Skeletal muscle cell (primary cell): ENCODE results near the gene ATG9B.
"Not testable (repeated sequence)": the region's sequence is repeated elsewhere in the genome, so short reads cannot be mapped to it uniquely, and the experiment has no call there.

Experiments
- DNase-seq: peaks from one replicate; pipeline ENCODE4 v3.0.0-alpha.2; 2010; ENCODE audit warnings: low read depth
- H3K4me3 ChIP-seq: 2 replicates; pipeline ENCODE4 v1.5.1; 2011; ENCODE audit warnings: low read depth, mild to moderate bottlenecking, control low read depth, low read length, moderate library complexity

ATG9B gene

GRCh38 chr7:151040616-151041375, 16.5 kb upstream of the ATG9B start:
- no peak overlapping the region for H3K4me3 ChIP-seq
- DNase-seq = no peak

GRCh38 chr7:151039850-151040548, 15.7 kb upstream of the ATG9B start:
- H3K4me3 ChIP-seq = no peak overlapping the region
- DNase-seq = no peak

DNA sequence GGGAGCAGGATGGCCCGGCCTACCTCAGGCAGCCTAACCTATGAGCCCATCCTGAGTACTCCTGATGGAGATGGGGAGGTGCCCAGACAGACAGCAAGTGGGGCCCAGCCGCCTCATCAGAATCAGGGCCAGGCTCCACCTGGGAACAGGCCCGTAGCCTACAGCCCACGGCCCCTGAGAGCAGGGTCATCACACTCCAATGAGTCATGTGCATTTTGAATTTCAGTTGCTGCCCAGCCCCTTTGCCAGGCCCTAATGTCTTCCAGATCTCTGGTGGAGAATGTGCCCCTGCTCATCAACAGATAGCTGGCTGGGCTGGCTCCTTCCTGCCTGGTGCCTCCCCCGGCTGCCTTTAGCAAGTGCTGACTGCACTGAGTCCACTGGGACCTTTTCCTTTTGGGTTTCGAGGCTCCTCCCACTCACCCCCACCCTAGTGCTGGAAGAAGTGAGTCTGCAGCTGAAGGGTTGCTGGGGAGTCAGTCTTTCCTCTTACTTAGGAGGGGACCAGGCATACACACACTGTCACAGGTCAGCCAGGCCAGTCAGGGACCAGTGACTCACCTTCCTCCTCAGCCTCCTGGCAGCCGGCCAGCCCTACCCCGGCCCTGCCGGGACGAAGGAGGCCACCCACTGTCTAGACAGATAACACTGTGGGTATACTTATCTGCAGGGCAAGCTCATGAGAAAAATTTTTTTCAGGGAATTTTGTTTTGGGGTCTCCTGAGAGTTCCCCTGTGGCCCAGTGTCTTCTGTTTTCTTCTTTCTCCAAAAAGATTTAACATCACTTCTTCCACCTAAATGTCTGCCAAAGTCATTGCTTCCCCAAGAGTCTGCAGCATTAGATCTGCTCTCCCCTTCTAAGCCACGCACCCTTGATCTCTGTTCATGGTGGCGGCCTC, 14.9 kb upstream of the ATG9B start:
- H3K4me3 ChIP-seq = no peak overlapping the region
- peak; percentile 80 for DNase-seq

DNA sequence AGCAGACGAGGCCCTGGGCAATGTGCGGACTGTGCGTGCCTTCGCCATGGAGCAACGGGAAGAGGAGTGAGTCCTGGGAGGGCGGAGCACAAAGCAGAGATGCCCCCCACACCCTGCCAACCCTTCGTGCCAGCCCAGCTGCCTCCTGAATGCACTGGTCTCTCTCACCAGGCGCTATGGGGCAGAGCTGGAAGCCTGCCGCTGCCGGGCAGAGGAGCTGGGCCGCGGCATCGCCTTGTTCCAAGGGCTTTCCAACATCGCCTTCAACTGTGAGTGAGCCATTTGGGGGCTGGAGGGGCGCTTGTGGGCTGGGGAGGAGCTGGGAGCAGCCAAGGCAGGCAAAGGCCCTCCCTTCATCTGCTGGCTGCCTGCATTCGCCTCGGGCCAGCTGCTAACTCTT, 11.6 kb upstream of the ATG9B start:
- DNase-seq = no peak
- H3K4me3 ChIP-seq = no peak overlapping the region

GRCh38 chr7:151035026-151035717, 10.9 kb upstream of the ATG9B start:
- no peak for DNase-seq
- H3K4me3 ChIP-seq = no peak overlapping the region

- H3K4me3 ChIP-seq = no peak overlapping the region
- DNase-seq = no peak
Measured at GRCh38 chr7:151034312-151035025, 10.2 kb upstream of the ATG9B start.

GRCh38 chr7:151033864-151034249, 9.6 kb upstream of the ATG9B start:
- no peak for DNase-seq
- H3K4me3 ChIP-seq = no peak overlapping the region

DNA sequence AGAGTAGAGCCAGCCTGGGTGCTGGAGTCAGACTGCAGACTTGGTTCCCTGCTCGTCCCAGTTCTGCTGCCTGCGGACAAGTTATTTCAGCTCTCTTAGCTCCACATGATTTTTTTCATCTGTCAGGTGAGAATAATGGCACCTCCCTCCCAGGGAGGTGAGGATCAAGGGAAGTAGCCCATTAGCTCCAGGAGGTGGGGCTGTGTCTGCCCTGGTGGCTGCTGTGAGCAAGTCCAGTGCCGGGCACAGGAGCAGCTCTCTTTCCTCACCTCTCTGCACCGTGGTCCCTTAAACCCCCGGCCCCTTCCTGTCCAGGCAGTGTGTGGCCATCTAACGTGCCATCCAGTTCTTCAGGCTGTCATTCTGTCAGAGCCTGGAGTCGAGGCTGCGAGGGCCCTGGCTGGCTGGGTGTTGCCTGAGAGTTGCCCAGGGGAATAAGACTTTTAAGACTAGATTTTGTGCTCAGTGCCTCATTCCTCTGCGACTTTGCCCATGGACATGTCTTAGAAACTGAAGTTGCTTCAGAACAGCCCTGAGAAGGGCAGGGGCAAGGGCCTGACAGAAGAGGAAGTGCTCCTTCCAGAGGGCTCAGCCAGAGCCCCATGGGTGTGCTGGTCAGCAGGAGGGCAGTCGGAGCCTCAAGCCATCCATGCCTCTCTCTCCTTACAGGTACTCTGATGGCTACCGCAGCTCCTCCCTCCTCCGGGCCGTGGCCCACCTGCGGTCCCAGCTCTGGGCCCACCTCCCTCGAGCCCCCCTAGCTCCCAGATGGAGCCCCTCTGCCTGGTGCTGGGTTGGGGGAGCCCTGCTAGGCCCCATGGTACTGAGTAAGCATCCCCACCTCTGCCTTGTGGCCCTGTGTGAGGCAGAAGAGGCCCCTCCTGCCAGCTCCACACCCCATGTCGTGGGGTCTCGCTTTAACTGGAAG, 8.9 kb upstream of the ATG9B start:
- no peak overlapping the region for H3K4me3 ChIP-seq
- no peak for DNase-seq

- no peak for DNase-seq
- no peak overlapping the region for H3K4me3 ChIP-seq
Measured at GRCh38 chr7:151031011-151031410, 6.7 kb upstream of the ATG9B start.

- peak overlapping the region; percentile 71 for H3K4me3 ChIP-seq
- no peak for DNase-seq
Measured at GRCh38 chr7:151028948-151029501, 4.7 kb upstream of the ATG9B start.

DNA sequence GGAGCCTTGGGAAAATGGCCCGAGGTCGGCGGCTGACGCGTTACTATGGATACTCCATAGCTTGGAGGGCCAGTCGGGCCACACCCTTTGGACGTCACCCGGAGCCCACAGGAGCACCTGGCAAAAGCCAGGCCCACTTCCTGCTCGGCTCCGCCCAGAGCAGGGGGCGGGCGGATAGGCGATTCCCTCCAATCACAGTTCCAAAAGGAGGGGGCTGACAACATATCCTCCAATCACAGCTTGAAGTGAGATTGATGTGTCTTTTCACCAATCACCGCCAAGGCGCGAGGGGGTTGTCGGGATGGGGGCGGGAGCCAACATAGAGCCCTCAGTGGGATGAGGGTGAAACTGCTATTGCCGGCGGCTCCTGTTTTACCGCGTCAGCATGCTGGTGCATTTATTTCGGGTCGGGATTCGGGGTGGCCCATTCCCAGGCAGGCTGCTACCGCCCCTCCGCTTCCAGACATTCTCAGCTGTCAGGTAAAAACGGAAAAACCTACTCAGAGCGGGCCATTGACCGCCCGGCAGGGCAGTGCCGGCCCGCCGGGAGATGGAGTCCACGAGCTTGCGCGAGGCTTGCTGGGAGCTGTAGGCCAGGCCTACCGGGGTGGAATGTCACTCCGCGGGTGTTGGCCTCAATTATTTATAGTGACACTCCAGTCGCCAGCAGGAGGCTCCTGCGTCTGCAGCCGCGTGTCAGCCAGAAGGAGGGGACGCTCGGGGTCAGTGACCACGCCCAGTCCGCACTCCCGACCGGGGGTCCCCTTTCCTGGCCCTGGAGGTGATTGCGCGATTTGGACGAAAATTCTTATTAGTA, 4.0 kb upstream of the ATG9B start, which contains the start of gene ABCB8:
ABCB8 (plus strand) TSS at position 320 of the 817 bp plus-strand sequence; CDS start at position 386, 66 bp downstream.
- DNase-seq = peak; percentile 94
- peak within 1 kb of the TSS; percentile 71 for H3K4me3 ChIP-seq

GRCh38 chr7:151027728-151028130, 3.4 kb upstream of the ATG9B start:
- peak overlapping the region; percentile 71 for H3K4me3 ChIP-seq
- DNase-seq = not testable (repeated sequence)

DNA sequence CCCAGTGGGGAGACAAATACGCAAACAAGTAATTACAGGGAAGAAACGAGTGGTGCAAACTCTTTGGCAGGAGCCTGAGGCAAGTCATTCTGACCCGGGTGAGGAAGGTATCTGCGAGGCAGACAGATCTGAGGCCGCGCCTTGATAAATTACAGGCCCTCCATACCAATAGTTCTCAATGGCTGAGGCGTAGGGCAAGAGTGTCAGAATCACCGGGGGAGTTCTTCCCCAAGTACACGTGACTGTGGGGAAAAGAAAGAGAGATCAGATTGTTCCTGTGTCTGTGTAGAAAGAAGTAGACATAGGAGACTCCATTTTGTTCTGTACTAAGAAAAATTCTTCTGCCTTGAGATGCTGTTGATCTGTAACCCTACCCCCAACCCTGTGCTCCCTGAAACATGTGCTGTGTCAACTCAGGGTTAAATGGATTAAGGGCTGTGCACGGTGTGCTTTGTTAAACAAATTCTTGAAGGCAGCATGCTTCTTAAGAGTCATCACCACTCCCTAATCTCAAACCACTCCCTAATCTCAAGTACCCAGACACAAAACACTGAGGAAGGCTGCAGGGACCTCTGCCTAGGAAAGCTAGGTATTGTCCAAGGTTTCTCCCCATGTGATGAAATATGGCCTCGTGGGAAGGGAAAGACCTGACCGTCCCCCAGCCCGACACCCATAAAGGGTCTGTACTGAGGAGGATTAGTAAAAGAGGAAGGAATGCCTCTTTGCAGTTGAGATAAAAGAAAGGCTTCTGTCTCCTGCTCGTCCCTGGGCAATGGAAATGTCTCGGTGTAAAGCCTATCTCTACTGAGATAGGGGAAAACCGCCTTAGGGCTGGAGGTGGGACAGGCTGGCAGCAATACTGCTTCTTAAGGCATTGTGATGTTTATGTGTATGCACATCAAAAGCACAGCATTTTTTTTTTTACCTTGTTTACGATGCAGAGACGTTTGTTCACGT, 2.8 kb upstream of the ATG9B start:
- not testable (repeated sequence) for H3K4me3 ChIP-seq, DNase-seq

GRCh38 chr7:151025924-151026671, 1.8 kb upstream of the ATG9B start:
- H3K4me3 ChIP-seq = no peak overlapping the region
- no peak for DNase-seq

- H3K4me3 ChIP-seq = no peak overlapping the region
- DNase-seq = no peak
Measured at GRCh38 chr7:151023232-151023631, 1.1 kb downstream of the ATG9B start.
